Transverse colon (tissue), 4 donors: ENCODE data around the gene PXYLP1. TPM values are rescaled to one million over a fixed set of nuclear protein-coding genes. Genes with fewer than 3 reads are reported as not detected.

ENCODE experiments used
- DNase-seq: peaks from one replicate; pipeline ENCODE4 v3.0.0-alpha.2; 2019
- H3K27ac ChIP-seq, 4 donors: fragments of 200-600 bp; sonication (generic); 2 replicates each; pipeline ENCODE4 v1.5.1; 2016 to 2018; ENCODE audit warnings: inconsistent platforms in 4 of 4
- H3K27me3 ChIP-seq: fragments of 200-600 bp; sonication (generic); 2 replicates; pipeline ENCODE4 v1.5.1; 2017; ENCODE audit warnings: inconsistent platforms
- H3K36me3 ChIP-seq, 4 donors: fragments of 200-600 bp; sonication (generic); 2 replicates each; pipeline ENCODE4 v1.5.1; 2017 to 2019; ENCODE audit warnings: inconsistent platforms in 4 of 4
- H3K4me1 ChIP-seq, 4 donors: fragments of 200-600 bp; sonication (generic); 2 replicates each; pipeline ENCODE4 v1.5.1; 2017 to 2020; ENCODE audit warnings: inconsistent platforms in 4 of 4
- H3K4me3 ChIP-seq, 4 donors: fragments of 200-600 bp; sonication (generic); 1 replicate in 1 of 4; 2 replicates in 3 of 4; pipeline versions ENCODE4 v1.5.1 to v1.6.1; 2017 to 2019; ENCODE audit warnings: inconsistent platforms in 4 of 4
- H3K9me3 ChIP-seq, 2 donors: fragments of 200-600 bp; sonication (generic); 2 replicates each; pipeline ENCODE4 v1.5.1; 2017 to 2019; ENCODE audit warnings: inconsistent platforms in 2 of 2
- EP300 ChIP-seq: sonication (generic); formaldehyde crosslinking; IDR thresholded peaks from one replicate; pipeline ENCODE4 v1.6.1; 2017; ENCODE audit warnings: antibody characterized with exemption, low read depth
- POLR2A ChIP-seq: fragments of 450-650 bp; IDR thresholded peaks from one replicate; pipeline ENCODE4 v1.6.1; 2016; ENCODE audit warnings: antibody characterized with exemption, mild to moderate bottlenecking, moderate library complexity
- POLR2AphosphoS5 ChIP-seq, 3 donors: sonication (generic); formaldehyde crosslinking; IDR thresholded peaks; one replicate each; pipeline ENCODE4 v1.6.1; 2016; ENCODE audit warnings: antibody characterized with exemption in 3 of 3
- WGBS, 2 donors: methylation state at CpG; one replicate each; pipeline ENCODE4 v1.1.5; 2018; ENCODE audit warnings: low coverage in 1 of 2; 5-methylcytosine and 5-hydroxymethylcytosine counted together
- in situ Hi-C, 4 donors: fragments of 200-750 bp; cut with MboI; loops; one replicate each; pipeline versions ENCODE4 v1.15.0 to v1.15.1; 2017; ENCODE audit warnings: low sequenced_read_pairs in 3 of 4, low pct_ligation_motif_present in 1 of 4, low pct_unique_long_range_greater_than_20kb in 1 of 4
- intact Hi-C: fragments of 100-400 bp; cut with DNase I; formaldehyde crosslinking; loops from one replicate; pipeline ENCODE4 v1.15.1; 2023; ENCODE audit warnings: low total_unique reads
- total RNA-seq, 4 donors: library from RNA; depleted of rRNA; stranded (reverse); fragments of >200 nt; gene quantifications; one replicate each; pipeline ENCODE4 v1.1.0, GENCODE V29; 2016
- TF ChIP-seq, protein P1 (sequence below), 5 experiments: fragments of 200-600 bp in 3 of 5; fragments of 450-650 bp in 2 of 5; sonication (generic) in 3 of 5; IDR thresholded peaks; 1 replicate in 2 of 5; 2 replicates in 3 of 5; pipeline ENCODE4 v1.5.1; 2016 to 2017; ENCODE audit warnings: antibody characterized with exemption in 5 of 5, inconsistent platforms in 3 of 5, mild to moderate bottlenecking in 2 of 5, moderate library complexity in 1 of 5

PXYLP1 gene
- total RNA-seq, 4 donors from 2014 or later = 11.5 to 27.7 (median 12.2) TPM

DNA sequence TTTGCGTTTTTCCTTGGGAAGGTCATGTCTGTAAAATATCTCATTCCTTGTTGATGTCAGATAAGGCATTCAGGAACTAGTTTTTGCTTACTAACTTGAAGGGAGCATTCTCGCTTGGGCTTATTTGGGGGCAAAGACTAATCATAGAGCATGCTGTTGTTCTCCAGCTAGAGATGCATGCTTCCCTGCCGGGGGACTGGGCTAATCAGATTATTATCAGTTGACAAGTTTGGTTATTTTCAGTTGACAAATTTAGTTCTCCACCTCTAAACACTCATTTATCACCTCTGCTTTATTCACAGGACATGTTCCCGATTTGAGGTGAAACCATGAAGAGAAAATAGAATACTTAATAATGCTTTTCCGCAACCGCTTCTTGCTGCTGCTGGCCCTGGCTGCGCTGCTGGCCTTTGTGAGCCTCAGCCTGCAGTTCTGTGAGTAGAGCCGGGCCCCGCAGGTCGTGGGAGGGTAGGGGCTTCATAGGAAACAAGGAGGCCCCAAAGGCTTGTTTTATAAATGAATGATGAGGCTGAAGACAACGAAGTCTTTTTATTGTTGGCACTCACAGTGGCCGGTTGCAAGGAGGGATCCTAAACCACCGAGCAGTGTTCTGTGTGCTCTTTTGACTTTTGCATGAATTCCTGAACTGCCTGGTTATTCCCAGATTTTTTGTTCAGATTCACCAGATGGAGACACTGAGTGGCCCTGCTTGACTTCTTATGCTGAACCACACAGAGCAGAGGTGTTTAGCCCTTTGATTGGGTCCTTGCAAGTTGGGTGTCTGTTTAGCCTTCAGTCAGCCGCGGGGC is 28.4 kb downstream of the PXYLP1 start:
- DNase-seq = no peak
- H3K4me1 ChIP-seq = no peaks in the 10 kb centered on the region
- H3K27me3 ChIP-seq = no peaks in the 10 kb centered on the region
- intact Hi-C loops (no loop called here), in situ Hi-C loops (no loop called here)
- no peaks in the 10 kb centered on the region for H3K9me3 ChIP-seq
- H3K4me3 ChIP-seq = no peak overlapping the region
- no peak overlapping the region for H3K27ac ChIP-seq
- 82 to 89% methylated on average over 10 to 15 of the region's 15 CpGs for WGBS, 2 donors
- H3K36me3 ChIP-seq = no peaks in the 10 kb centered on the region
- TF ChIP-seq EP300 (no peak), POLR2A (no peak), POLR2AphosphoS5 (IDR thresholded peaks at IDR 0.05) (no peak)
- TF ChIP-seq, protein P1, sequence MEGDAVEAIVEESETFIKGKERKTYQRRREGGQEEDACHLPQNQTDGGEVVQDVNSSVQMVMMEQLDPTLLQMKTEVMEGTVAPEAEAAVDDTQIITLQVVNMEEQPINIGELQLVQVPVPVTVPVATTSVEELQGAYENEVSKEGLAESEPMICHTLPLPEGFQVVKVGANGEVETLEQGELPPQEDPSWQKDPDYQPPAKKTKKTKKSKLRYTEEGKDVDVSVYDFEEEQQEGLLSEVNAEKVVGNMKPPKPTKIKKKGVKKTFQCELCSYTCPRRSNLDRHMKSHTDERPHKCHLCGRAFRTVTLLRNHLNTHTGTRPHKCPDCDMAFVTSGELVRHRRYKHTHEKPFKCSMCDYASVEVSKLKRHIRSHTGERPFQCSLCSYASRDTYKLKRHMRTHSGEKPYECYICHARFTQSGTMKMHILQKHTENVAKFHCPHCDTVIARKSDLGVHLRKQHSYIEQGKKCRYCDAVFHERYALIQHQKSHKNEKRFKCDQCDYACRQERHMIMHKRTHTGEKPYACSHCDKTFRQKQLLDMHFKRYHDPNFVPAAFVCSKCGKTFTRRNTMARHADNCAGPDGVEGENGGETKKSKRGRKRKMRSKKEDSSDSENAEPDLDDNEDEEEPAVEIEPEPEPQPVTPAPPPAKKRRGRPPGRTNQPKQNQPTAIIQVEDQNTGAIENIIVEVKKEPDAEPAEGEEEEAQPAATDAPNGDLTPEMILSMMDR (IDR thresholded peaks at IDR 0.05) = no peak

DNA sequence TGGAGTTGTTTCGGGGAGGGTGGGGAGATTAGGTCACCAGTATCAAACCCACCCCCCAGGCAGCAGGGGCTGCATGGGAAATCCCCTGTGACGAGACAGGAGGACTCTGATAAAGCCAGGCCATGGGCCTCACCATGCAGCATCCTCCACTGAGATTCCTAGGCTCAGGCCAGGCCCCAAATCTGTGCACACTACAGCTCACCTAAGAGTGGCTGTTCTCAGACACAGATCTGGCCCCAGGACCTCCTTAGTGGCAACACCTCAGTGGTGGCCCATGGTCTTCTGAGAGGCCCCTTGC is 29.0 kb downstream of the PXYLP1 start:
- TF ChIP-seq, protein P1 (IDR thresholded peaks at IDR 0.05) = no peak
- H3K27ac ChIP-seq = no peak overlapping the region
- no peaks in the 10 kb centered on the region for H3K27me3 ChIP-seq
- WGBS, 2 donors = 100% methylated on average over 2 of the region's 2 CpGs; no CpG with 5 or more reads in 1 of the 2 donors
- in situ Hi-C loops (no loop called here), intact Hi-C loops (no loop called here)
- no peaks in the 10 kb centered on the region for H3K36me3 ChIP-seq
- no peaks in the 10 kb centered on the region for H3K9me3 ChIP-seq
- H3K4me3 ChIP-seq = no peak overlapping the region
- DNase-seq = no peak
- no peaks in the 10 kb centered on the region for H3K4me1 ChIP-seq

DNA sequence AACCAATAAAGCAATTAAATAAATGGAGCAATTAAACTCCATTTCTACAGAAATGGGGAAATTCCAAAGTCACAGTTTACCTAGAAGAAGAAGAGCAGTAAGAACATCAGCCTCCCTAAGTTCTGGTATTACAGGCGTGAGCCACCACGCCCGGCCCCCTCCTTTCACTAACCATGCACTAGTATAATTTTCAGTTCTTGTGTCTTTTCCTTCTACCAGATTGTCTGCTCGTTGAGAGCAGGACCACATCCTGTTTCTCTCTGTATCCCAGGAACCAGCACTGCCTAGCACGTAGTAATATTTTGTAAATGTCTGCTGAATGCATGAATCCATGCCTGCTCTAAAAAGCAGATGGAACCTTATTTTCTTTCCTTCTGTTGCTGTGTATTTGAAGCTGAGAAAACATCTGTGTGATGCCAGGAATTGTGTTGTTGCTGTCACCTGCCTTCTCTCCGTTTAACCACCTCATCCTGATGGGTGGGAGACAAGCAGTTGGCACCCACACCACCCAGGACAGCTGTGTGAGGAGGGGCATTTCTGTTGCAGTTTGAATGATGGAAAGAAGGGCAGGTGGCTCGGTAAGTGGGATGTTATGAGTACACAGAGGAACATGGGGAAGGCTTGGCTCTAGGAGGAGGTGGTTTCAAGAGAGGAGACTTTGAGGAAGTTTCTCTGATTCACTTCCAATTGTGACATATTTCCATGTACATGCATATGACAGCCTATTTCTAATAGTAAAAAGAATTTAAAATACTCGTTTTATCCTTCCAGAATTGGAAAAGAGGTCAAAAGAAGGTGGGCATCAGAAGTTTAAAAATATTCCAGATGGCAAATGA is 30.1 kb downstream of the PXYLP1 start:
- intact Hi-C loops = no loop called here
- no peaks in the 10 kb centered on the region for H3K36me3 ChIP-seq
- H3K4me1 ChIP-seq = no peaks in the 10 kb centered on the region
- H3K27ac ChIP-seq = no peak overlapping the region
- in situ Hi-C loops = no loop called here
- no peak for TF ChIP-seq POLR2A
- no peak for TF ChIP-seq POLR2AphosphoS5 (IDR thresholded peaks at IDR 0.05)
- no peak for TF ChIP-seq EP300
- TF ChIP-seq, protein P1 (IDR thresholded peaks at IDR 0.05) = no peak
- no peaks in the 10 kb centered on the region for H3K9me3 ChIP-seq
- DNase-seq = no peak
- H3K4me3 ChIP-seq = no peak overlapping the region
- no peaks in the 10 kb centered on the region for H3K27me3 ChIP-seq
- WGBS, 2 donors = 69 to 81% methylated on average over 8 of the region's 8 CpGs

DNA sequence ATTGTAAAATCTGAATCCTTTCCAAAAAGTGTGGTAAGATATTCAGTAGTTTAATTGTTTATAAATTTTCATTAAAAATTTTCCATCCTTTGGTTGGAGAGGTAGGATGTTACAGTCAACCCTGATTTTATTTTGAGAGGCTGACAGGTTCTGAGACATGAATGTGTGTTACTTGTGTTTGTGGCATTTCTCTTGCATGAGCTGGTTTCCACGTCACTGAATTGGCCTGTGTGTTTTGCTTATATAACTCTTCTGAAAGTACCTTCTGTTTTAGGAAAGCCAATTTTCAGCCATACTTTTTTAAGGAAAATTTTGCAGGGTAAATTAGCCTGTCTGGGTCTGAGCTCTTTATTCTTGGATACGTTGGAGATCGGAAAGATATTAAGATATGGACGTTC is 30.7 kb downstream of the PXYLP1 start:
- TF ChIP-seq POLR2AphosphoS5 (IDR thresholded peaks at IDR 0.05) (no peak), POLR2A (no peak), EP300 (no peak)
- TF ChIP-seq, protein P1 (IDR thresholded peaks at IDR 0.05) = no peak
- WGBS, 2 donors = 85 to 86% methylated on average over 4 of the region's 4 CpGs
- DNase-seq = no peak
- no peaks in the 10 kb centered on the region for H3K4me1 ChIP-seq
- no peaks in the 10 kb centered on the region for H3K9me3 ChIP-seq
- H3K27me3 ChIP-seq = no peaks in the 10 kb centered on the region
- no peak overlapping the region for H3K27ac ChIP-seq
- H3K36me3 ChIP-seq = no peaks in the 10 kb centered on the region
- in situ Hi-C loops = no loop called here
- intact Hi-C loops = no loop called here
- no peak overlapping the region for H3K4me3 ChIP-seq
